Putamen (tissue), 1 donor: ENCODE data around the gene NUDT4.
A peak's percentile ranks its signal among the peaks of the same experiment; 100 is the strongest.
"Not testable (repeated sequence)": the region's sequence is repeated elsewhere in the genome, so short reads cannot be mapped to it uniquely, and the experiment has no call there.

ENCODE experiments used
- DNase-seq: peaks from one replicate; pipeline ENCODE4 v3.0.0-alpha.2; 2016; ENCODE audit warnings: low spot score

The NUDT4 gene

DNA sequence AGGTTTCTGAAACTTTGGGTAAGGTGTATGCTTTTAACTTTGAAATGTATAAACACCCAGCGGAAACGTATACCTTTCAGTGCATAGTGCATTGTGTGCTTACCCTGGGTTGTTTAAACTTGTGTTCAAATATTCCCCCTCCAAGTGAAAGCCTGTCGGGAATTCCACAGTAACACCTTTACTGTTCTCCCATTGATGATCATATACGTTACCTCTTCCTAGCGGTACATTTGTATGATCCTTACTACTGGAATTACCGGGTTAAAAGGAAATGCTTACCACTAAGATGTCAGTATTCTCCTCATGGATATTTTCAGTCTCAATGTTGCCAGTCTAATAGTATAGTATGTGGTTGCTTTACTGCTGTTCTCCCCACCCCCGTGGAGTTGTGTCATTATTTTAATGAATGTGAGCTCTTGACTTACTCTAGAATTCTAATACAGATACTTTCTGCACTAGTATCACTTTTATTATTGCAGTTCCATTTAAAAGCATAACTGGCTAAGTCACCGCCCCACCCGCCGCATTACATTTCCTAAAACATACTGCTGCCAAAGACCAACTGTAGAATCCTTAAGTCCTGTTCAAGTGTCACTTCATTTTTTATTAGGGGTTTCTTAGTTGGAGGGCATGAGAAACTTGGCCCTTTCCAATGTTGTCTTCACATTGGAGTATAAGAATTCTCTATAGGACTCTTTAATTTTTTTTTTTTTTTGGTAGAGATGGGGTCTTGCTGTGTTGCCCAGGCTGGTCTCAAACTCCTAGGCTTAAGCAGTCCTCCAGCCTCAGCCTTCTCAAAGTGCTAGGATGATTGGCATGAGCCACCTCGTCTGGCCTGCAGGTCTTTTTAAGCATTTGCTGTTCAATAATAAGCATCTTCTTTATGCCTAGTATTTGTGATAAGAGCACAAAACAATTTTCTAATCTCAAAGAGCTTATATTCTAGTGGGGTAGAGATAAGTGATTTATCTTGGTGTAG, 24.9 kb downstream of the NUDT4 start:
- no peak for DNase-seq

DNA sequence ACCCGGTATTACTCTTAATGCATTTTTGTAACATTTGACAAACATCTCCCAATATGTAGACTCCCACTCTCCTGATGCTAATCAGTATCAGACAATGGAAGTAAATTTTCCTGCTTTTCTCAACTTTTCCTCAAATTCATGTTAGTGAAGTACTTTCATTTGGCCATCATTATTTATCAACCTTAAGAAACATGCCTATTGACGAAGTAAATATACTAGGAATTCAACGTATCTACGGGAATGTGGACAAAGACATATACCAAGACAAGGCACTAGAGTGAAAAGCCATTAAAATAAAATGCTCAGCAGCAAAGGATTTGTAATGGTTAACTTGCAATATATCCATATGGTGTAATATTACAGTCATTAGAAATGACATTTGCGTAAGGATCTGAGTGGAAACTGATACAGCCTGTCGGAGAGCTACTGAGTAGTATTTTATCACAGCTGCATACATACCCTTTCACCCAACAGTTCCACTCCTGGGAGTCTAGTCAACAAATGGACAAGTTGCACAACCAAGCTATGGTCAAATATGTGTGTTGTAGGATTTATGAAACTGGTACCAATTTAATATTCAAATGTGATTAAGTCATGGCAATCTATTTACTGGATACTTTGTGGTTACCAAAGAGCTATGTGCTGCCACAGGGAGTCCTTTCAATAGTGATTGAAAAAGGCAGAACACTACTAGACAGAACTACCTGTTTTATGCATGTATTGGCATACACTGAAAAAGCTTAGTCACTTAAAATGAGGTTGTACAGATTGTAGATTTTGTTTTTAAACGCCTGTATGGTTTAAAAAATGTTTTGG, 26.5 kb downstream of the NUDT4 start:
- DNase-seq: no peak

GRCh38 chr12:93404961-93405849, 27.5 kb downstream of the NUDT4 start:
- DNase-seq: no peak

- DNase-seq: no peak
These were observed 29.6 kb downstream of the NUDT4 start for GRCh38 chr12:93407054-93407962.

- DNase-seq: no peak
These were observed 30.2 kb downstream of the NUDT4 start for GRCh38 chr12:93407963-93408283.

- DNase-seq: no peak
These were observed 31.1 kb downstream of the NUDT4 start for GRCh38 chr12:93408813-93409212.

DNA sequence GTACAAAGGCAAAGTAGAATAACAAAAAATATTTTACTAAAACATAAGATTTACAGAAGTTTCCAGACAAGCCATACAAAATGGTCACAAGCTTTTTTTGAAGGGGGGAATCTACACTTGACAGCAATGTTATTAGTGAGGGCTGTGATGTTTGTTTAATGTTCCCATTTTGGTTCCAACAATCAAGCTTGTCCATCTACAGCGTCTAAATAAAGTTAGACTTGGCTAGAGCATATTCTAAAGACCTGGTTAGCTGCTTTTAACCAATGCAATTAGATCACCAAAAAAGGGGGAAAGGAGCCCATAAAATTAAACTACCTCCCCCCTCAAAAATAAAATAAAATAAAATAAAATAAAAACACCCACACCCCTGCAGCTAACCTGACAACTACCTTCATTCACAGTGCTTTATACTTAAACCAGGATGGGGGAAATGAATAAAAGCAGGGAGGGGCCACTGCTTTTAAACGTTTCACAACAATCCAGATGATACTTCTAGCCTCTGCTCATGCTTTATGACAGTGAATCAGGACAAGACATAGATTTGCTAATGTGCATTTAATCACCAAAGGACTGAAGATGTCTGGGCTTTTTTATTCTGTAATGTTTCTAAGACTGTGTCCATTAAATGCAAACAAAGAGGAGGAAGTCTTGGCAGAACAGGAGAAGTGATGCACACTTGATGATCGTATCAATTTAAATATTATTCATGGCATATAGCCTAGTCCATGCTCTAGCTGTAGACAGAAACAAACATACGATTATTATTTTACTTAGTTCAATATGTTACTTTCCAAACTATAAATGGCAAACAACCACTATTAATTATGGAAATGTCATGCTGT, 31.8 kb downstream of the NUDT4 start:
- not testable (repeated sequence) for DNase-seq

DNA sequence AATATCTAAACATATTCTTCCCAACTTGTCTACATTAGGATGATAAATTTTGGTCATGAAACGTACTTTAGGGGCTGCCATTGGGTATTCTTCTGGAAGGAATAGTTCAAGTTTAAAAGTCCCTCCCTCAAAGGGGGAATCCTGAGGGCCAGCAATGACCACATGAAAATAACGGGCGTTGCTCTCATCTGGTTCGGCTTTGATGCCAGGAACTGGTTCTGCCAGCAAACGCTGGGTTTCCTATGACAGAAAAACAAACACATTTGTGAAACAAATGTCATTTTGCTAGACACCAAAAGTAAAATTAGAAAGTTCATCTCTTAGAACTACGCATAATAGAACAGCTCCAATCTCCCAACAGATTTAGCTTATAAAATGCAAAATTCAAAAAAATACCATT, 33.3 kb downstream of the NUDT4 start:
- DNase-seq: not testable (repeated sequence)

DNA sequence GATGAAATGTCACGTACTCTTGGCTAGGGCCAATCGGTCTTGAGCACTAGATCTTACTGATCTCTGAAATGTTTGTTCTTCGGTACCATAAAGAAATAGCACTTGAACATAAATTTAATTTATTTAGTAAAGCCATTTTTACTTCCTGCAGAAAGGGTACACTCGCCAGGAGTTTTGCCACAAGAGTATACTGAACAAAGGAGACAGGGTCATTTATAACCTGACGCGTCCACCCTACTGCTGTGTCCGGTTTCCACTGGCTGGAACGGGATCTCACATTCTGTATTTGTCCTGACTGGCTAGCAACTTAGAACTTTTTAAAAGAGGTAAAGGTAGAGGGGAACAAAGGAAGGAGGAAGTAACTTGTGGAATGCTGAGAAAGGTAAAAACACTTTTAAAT, 34.7 kb downstream of the NUDT4 start:
- DNase-seq: not testable (repeated sequence)

- DNase-seq: no peak
These were observed 35.3 kb downstream of the NUDT4 start for GRCh38 chr12:93413064-93413463.

DNA sequence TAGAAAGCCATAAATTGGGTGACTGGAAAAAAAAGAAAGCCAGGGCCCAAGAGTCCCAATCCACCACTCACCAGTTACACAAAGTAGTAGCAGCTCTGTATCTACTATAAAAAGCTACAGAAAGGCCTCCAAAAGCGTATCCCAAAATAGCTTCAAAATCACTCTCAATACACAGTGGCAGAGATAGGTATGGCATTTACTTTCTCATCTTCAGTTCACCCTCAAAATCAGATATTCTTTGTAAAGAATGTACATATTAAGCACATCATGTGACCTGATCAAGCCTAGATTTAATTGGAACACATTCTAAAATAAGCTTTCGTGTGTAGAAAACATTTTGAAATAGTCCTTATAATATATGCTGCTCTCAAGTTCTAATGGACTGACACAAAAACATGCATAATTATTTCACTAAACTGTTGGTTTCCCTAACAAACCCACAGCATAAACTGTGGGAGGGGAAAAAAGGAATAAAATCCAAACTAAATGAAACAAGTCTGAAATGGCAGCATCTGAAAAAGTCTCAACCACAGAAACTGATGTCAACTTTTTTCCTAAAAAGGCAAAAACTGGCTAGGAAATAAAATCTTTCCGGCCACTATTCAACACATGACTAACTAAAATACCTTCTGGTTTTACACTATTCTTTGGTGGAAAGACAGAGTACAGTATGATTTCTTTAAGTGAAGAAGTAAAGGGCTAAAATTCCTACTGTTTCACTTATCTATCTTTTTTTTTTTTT, 38.2 kb downstream of the NUDT4 start:
- no peak for DNase-seq

DNA sequence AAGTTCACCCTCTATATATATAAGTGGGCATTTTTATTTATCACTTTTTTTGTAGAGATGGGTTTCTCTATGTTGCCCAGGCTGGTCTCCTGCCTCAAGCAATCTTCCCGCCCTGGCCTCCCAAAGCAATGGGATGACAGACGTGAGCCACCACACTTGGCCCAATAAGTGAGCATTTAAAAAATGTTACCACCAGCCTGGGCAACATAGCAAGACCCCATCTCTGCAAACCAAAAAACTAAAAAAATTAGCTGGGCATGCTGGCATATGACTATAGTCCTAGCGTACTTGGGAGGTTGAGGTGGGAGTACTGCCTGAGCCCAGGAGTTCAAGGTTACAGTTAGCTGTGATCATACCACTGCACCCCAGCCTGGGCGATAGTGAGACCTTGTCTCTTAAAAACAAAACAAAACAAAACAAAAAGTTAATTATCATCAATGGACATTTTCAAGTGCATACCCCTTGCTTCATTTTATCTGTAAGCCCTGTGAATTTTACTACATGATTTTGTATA, 40.3 kb downstream of the NUDT4 start:
- DNase-seq: no peak

GRCh38 chr12:93419388-93420034, 41.8 kb downstream of the NUDT4 start:
- DNase-seq: peak; percentile 41

DNA sequence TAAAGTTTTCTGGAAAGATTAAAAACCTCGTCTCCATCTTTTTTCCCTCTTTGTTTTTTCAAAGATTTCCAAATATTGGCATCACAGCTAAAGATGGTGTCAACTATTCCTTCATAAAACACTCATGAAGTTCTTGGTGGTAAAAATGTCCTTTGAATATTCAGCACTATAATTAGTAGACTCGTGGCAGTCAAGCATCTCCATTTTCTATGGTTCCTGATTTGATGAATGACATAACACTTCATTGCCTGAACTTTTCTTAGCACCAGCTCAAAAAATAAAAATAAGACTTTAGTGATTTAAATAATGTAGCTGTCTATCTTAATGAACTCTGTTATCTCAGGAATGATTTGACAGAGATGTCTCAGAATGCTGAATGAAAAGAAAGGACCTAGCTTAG, 44.3 kb downstream of the NUDT4 start:
- no peak for DNase-seq

GRCh38 chr12:93425736-93426411, 48.1 kb downstream of the NUDT4 start:
- DNase-seq: no peak

DNA sequence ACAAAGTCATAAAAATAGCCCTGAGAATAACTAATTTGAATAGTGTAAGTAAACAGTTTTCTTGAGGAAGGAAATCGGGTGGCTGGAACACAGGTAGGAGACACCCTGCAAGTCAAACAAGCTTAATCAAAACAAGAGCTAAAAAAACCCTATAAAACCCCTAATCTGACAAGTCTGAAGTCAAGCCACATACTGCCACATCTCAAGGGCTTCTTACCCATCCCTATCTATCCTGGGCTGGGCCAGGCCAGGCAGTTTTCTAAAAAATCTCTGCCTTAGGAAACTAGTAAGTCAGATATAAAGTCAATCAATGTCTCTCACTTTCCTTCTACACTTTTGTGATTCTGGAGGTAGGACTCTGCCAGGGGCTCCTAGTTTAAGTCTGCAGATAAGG, 48.7 kb downstream of the NUDT4 start:
- DNase-seq: no peak

- DNase-seq: no peak
These were observed 50.2 kb downstream of the NUDT4 start for GRCh38 chr12:93427779-93428564.
